Panc1 (cell line): ENCODE measurements around the gene BMX. TPM values are rescaled to one million over a fixed set of nuclear protein-coding genes. Genes with fewer than 3 reads are reported as not detected.

Experiments
- ATAC-seq: fragments of 200-7000 bp; cut with Tn5 transposase; 2 replicates; pipeline ENCODE4 v1.9.1; 2020; ENCODE audit warnings: mild to moderate bottlenecking, moderate library complexity
- BruUV-seq: library from RNA; stranded (reverse); fragments of 400-500 nt; replicated peaks from 2 replicates; lab custom pipeline; 2021; lab: Mats Ljungman, UMichigan
- CTCF ChIA-PET: fragments of 300-600 bp; sonication (Branson Sonifier 250); formaldehyde crosslinking; loops from one replicate; lab custom pipeline; 2022; ENCODE audit warnings: antibody characterized with exemption; lab: Charles Lee
- POLR2A ChIA-PET: fragments of 300-600 bp; sonication (Branson Sonifier 250); formaldehyde crosslinking; loops from one replicate; lab custom pipeline; 2022; ENCODE audit warnings: antibody characterized with exemption; lab: Charles Lee
- DNase-seq: peaks from one replicate; pipeline ENCODE4 v3.0.0-alpha.2; 2010; ENCODE audit warnings: low read depth, low spot score
- H3K27ac ChIP-seq: 2 replicates; pipeline ENCODE4 v1.5.1; 2011; ENCODE audit warnings: mild to moderate bottlenecking, low read length, inconsistent platforms
- H3K27me3 ChIP-seq: fragments of 200-500 bp; sonication (Bioruptor generic); 2 replicates; pipeline ENCODE4 v1.6.0; 2014; ENCODE audit warnings: low read length, inconsistent platforms; ENCODE audit not compliant: control insufficient read depth, insufficient read depth
- H3K36me3 ChIP-seq: fragments of 200-500 bp; sonication (Bioruptor generic); 2 replicates; pipeline ENCODE4 v1.5.1; 2014; ENCODE audit warnings: inconsistent platforms, mild to moderate bottlenecking, low read length, moderate library complexity; ENCODE audit not compliant: control insufficient read depth, insufficient read depth
- H3K4me1 ChIP-seq: 2 replicates; pipeline ENCODE4 v1.5.1; 2011; ENCODE audit warnings: inconsistent platforms, mild to moderate bottlenecking, low read length, moderate library complexity; ENCODE audit not compliant: control insufficient read depth, insufficient read depth
- H3K4me3 ChIP-seq, 2 experiments: 2 replicates each; pipeline ENCODE4 v1.5.1; 2011 to 2012; ENCODE audit warnings: low read depth in 2 of 2, low read length in 2 of 2, mild to moderate bottlenecking in 2 of 2, inconsistent platforms in 1 of 2, moderate library complexity in 1 of 2
- H3K9me3 ChIP-seq: fragments of 200-500 bp; sonication (Bioruptor generic); 2 replicates; pipeline ENCODE4 v1.5.1; 2014; ENCODE audit warnings: low read depth, mild to moderate bottlenecking, inconsistent platforms, low read length, moderate library complexity; ENCODE audit not compliant: control insufficient read depth, insufficient read depth
- CTCF ChIP-seq: fragments of 450-650 bp; IDR thresholded peaks from 2 replicates; pipeline ENCODE4 v1.5.1; 2017; ENCODE audit warnings: mild to moderate bottlenecking
- POLR2AphosphoS5 ChIP-seq: IDR thresholded peaks from 2 replicates; pipeline ENCODE4 v1.6.1; 2012; ENCODE audit warnings: mild to moderate bottlenecking, low read depth, low read length, moderate library complexity
- REST ChIP-seq, 2 experiments: IDR thresholded peaks; 2 replicates each; pipeline ENCODE4 v1.6.1; 2011 to 2012; ENCODE audit warnings: low read depth in 2 of 2, control low read depth in 1 of 2, low read length in 1 of 2, mild to moderate bottlenecking in 1 of 2, moderate library complexity in 1 of 2; ENCODE audit not compliant: insufficient read depth in 1 of 2
- SIN3A ChIP-seq: IDR thresholded peaks from 2 replicates; pipeline ENCODE4 v1.6.1; 2012; ENCODE audit warnings: low read depth, mild to moderate bottlenecking, low read length, moderate library complexity, borderline replicate concordance; ENCODE audit not compliant: insufficient read depth
- TCF7L2 ChIP-seq: IDR thresholded peaks from 2 replicates; pipeline ENCODE4 v1.6.1; 2011; ENCODE audit warnings: mild to moderate bottlenecking, low read depth, low read length, inconsistent platforms
- in situ Hi-C: cut with HindIII; loops from 2 replicates; pipeline ENCODE4 v1.10.0; 2016; ENCODE audit warnings: low sequenced_read_pairs, low pct_unique_long_range_greater_than_20kb
- intact Hi-C: fragments of 100-400 bp; cut with micrococcal nuclease; formaldehyde crosslinking; loops from one replicate; pipeline ENCODE4 v1.10.0; 2022; ENCODE audit not compliant: unreplicated experiment
- total RNA-seq: library from RNA; stranded (reverse); gene quantifications from one replicate; pipeline ENCODE4 v1.2.1, GENCODE V29; 2021; ENCODE audit not compliant: unreplicated experiment

BMX gene
- total RNA-seq, 1 experiment from 2014 or later, result not detected

- Histone ChIP-seq H3K9me3 (no peaks in the 10 kb centered on the region), H3K4me1 (no peaks in the 10 kb centered on the region), H3K36me3 (no peaks in the 10 kb centered on the region), H3K4me3 (no peak overlapping the region), H3K27ac (no peak overlapping the region), H3K27me3 (no peaks in the 10 kb centered on the region)
- no peak for TF ChIP-seq SIN3A
- no peak for TF ChIP-seq REST (IDR thresholded peaks at IDR 0.05; ENCODE audit: insufficient read depth in 1 of 2, low read depth in 2 of 2, low read length in 1 of 2)
- TF ChIP-seq CTCF, result no peak
- no peak for TF ChIP-seq TCF7L2
- TF ChIP-seq POLR2AphosphoS5, result no peak
- CTCF ChIA-PET, result no interaction called here
- no peak for DNase-seq
- in situ Hi-C loops (no loop called here), intact Hi-C loops (no loop called here)
- no peak for ATAC-seq
- no TSS peak for BruUV-seq
- POLR2A ChIA-PET, result no interaction called here
Observed at GRCh38 chrX:15576019-15576418, 75.4 kb downstream of the BMX start.

- Histone ChIP-seq H3K9me3 (no peaks in the 10 kb centered on the region), H3K4me3 (no peak overlapping the region), H3K27me3 (no peaks in the 10 kb centered on the region), H3K27ac (no peak overlapping the region), H3K36me3 (no peaks in the 10 kb centered on the region), H3K4me1 (no peaks in the 10 kb centered on the region)
- in situ Hi-C loops, result no loop called here
- no peak for TF ChIP-seq POLR2AphosphoS5
- no peak for TF ChIP-seq SIN3A
- TF ChIP-seq CTCF, result no peak
- TF ChIP-seq TCF7L2, result no peak
- TF ChIP-seq REST (IDR thresholded peaks at IDR 0.05; ENCODE audit: insufficient read depth in 1 of 2, low read depth in 2 of 2, low read length in 1 of 2), result no peak
- intact Hi-C loops, result no loop called here
- DNase-seq (no peak), ATAC-seq (no peak)
- CTCF ChIA-PET, result no interaction called here
- BruUV-seq, result no TSS peak
- POLR2A ChIA-PET, result no interaction called here
Observed at GRCh38 chrX:15579778-15580747, 79.5 kb downstream of the BMX start.
